Sigmoid colon (tissue), 7 donors: ENCODE data around the gene DKK3. TPM values are rescaled to one million over a fixed set of nuclear protein-coding genes. Genes with fewer than 3 reads are reported as not detected.
"Not testable (repeated sequence)": the region's sequence is repeated elsewhere in the genome, so short reads cannot be mapped to it uniquely, and the experiment has no call there.

ENCODE experiments used
- DNase-seq: peaks from one replicate; pipeline ENCODE4 v3.0.0-alpha.2; 2019
- H3K27ac ChIP-seq, 4 donors: fragments of 200-600 bp; sonication (generic); one replicate each; pipeline ENCODE4 v1.5.1; 2016 to 2019; ENCODE audit warnings: mild to moderate bottlenecking in 1 of 4
- H3K27me3 ChIP-seq, 3 donors: fragments of 200-600 bp; sonication (generic); one replicate each; pipeline ENCODE4 v1.5.1; 2019; ENCODE audit warnings: mild to moderate bottlenecking in 1 of 3
- H3K36me3 ChIP-seq, 4 donors: fragments of 200-600 bp; sonication (generic); one replicate each; pipeline ENCODE4 v1.5.1; 2016 to 2019
- H3K4me1 ChIP-seq, 4 donors: fragments of 200-600 bp; sonication (generic); one replicate each; pipeline ENCODE4 v1.5.1; 2017 to 2019
- H3K4me3 ChIP-seq, 4 donors: fragments of 200-600 bp; sonication (generic); one replicate each; pipeline ENCODE4 v1.5.1; 2017 to 2019; ENCODE audit warnings: mild to moderate bottlenecking in 2 of 4, moderate library complexity in 1 of 4
- H3K9me3 ChIP-seq, 4 donors: fragments of 200-600 bp in 3 of 4; sonication (generic) in 3 of 4; one replicate each; pipeline versions ENCODE4 v1.5.1 to v1.6.1; 2013 to 2019
- CTCF ChIP-seq, 4 experiments: fragments of 450-650 bp in 3 of 4; fragments of 200-600 bp in 1 of 4; IDR thresholded peaks; one replicate each; pipeline ENCODE4 v1.5.1; 2016 to 2019; ENCODE audit warnings: antibody characterized with exemption in 4 of 4, mild to moderate bottlenecking in 3 of 4, moderate library complexity in 2 of 4
- EP300 ChIP-seq, 4 donors: sonication (generic); formaldehyde crosslinking; IDR thresholded peaks; one replicate each; pipeline ENCODE4 v1.6.1; 2017; ENCODE audit warnings: antibody characterized with exemption in 4 of 4
- POLR2A ChIP-seq, 2 donors: fragments of 450-650 bp; IDR thresholded peaks; one replicate each; pipeline ENCODE4 v1.6.1; 2016; ENCODE audit warnings: antibody characterized with exemption in 2 of 2, mild to moderate bottlenecking in 2 of 2, moderate library complexity in 2 of 2
- POLR2AphosphoS5 ChIP-seq, 4 donors: sonication (generic); formaldehyde crosslinking; IDR thresholded peaks; one replicate each; pipeline ENCODE4 v1.6.1; 2017; ENCODE audit warnings: antibody characterized with exemption in 4 of 4
- WGBS, 2 donors: extraction: QIAGEN DNeasy Blood & Tissue Kit; methylation state at CpG; one replicate each; pipeline ENCODE4 v1.1.7; 2013; 5-methylcytosine and 5-hydroxymethylcytosine counted together
- intact Hi-C: fragments of 100-400 bp; cut with DNase I; formaldehyde crosslinking; loops from one replicate; pipeline ENCODE4 v1.15.1; 2023
- polyA plus RNA-seq, 3 donors: library from polyadenylated mRNA; stranded (reverse); fragments of 200-250 nt; gene quantifications; one replicate each; pipeline ENCODE4 v1.2.3, GENCODE V29; 2013
- total RNA-seq, 4 donors: library from RNA; depleted of rRNA; stranded (reverse); fragments of >200 nt; gene quantifications; one replicate each; pipeline ENCODE4 v1.1.0, GENCODE V29; 2016
- donor health status: healthy with polysubstance abuse.
- donor health status: Bipolar disorder and iron deficiency.
- donor health status: healthy.

DKK3 gene
- total and polyA plus RNA-seq, 7 donors = 6.0 to 181 (median 83.6) TPM

- DNase-seq = no peak
- Histone ChIP-seq H3K36me3 (no peaks in the 10 kb centered on the region), H3K27me3 (no peaks in the 10 kb centered on the region), H3K27ac (peak overlapping the region; percentile 46 to 82 (median 74)), H3K9me3 (no peaks in the 10 kb centered on the region), H3K4me3 (no peak overlapping the region), H3K4me1 (peaks cover 0 to 25% (median 20%) of the 10 kb centered on the region in 4 donors)
- TF ChIP-seq CTCF (IDR thresholded peaks at IDR 0.05) = no peak
- TF ChIP-seq POLR2AphosphoS5 (IDR thresholded peaks at IDR 0.05) = no peak
- TF ChIP-seq POLR2A (IDR thresholded peaks at IDR 0.05) = no peak
- no peak for TF ChIP-seq EP300 (IDR thresholded peaks at IDR 0.05)
- intact Hi-C loops = loop anchor here (1.0 to 5.0 kb wide), 2 partner anchors 66 to 112 kb away; no protein-coding TSS in a partner anchor
- WGBS, 2 donors = 88 to 90% methylated on average over 7 of the region's 7 CpGs
Measured at GRCh38 chr11:12043221-12043620, 34.8 kb upstream of the DKK3 start.

- WGBS, 2 donors = 56 to 69% methylated on average over 7 of the region's 7 CpGs
- no peak for DNase-seq
- no peaks in the 10 kb centered on the region for H3K9me3 ChIP-seq
- no peaks in the 10 kb centered on the region for H3K36me3 ChIP-seq
- peaks cover 0 to 20% (median 17%) of the 10 kb centered on the region in 4 donors for H3K4me1 ChIP-seq
- TF ChIP-seq EP300 (IDR thresholded peaks at IDR 0.05) = no peak
- no peak overlapping the region for H3K4me3 ChIP-seq
- no peak overlapping the region for H3K27ac ChIP-seq
- intact Hi-C loops = loop anchor here (5.0 kb wide), 1 partner anchor 65 kb away; no protein-coding TSS in a partner anchor
- no peaks in the 10 kb centered on the region for H3K27me3 ChIP-seq
Measured at GRCh38 chr11:12042215-12042676, 33.8 kb upstream of the DKK3 start.

GRCh38 chr11:12040719-12041118 is 32.3 kb upstream of the DKK3 start:
- H3K9me3 ChIP-seq, H3K4me3 ChIP-seq, DNase-seq, H3K27me3 ChIP-seq, H3K27ac ChIP-seq, H3K36me3 ChIP-seq: not testable (repeated sequence)
- H3K4me1 ChIP-seq = peaks cover 0 to 16% (median 12%) of the 10 kb centered on the region in 4 donors
- intact Hi-C loops = loop anchor here (5.0 kb wide), 1 partner anchor 63 kb away; no protein-coding TSS in a partner anchor
- WGBS, 2 donors = 93 to 96% methylated on average over 5 of the region's 5 CpGs

GRCh38 chr11:12032968-12033367 is 24.5 kb upstream of the DKK3 start:
- 80 to 85% methylated on average over 2 of the region's 2 CpGs for WGBS, 2 donors
- Histone ChIP-seq H3K9me3 (no peaks in the 10 kb centered on the region), H3K27me3 (no peaks in the 10 kb centered on the region), H3K4me3 (no peak overlapping the region), H3K36me3 (no peaks in the 10 kb centered on the region), H3K4me1 (peaks cover 0 to 12% (median 5%) of the 10 kb centered on the region in 4 donors), H3K27ac (no peak overlapping the region)
- TF ChIP-seq POLR2A (IDR thresholded peaks at IDR 0.05) (no peak), CTCF (IDR thresholded peaks at IDR 0.05) (no peak), EP300 (IDR thresholded peaks at IDR 0.05) (no peak), POLR2AphosphoS5 (IDR thresholded peaks at IDR 0.05) (no peak)
- DNase-seq = no peak
- intact Hi-C loops = no loop called here

GRCh38 chr11:12031856-12032544 is 23.6 kb upstream of the DKK3 start:
- peaks cover 0 to 12% (median 5%) of the 10 kb centered on the region in 4 donors for H3K4me1 ChIP-seq
- TF ChIP-seq EP300 (IDR thresholded peaks at IDR 0.05) = no peak
- no peak for TF ChIP-seq POLR2AphosphoS5 (IDR thresholded peaks at IDR 0.05)
- TF ChIP-seq CTCF (IDR thresholded peaks at IDR 0.05) = no peak
- no peak for TF ChIP-seq POLR2A (IDR thresholded peaks at IDR 0.05)
- intact Hi-C loops = no loop called here
- no peak for DNase-seq
- no peak overlapping the region for H3K4me3 ChIP-seq
- no peaks in the 10 kb centered on the region for H3K36me3 ChIP-seq
- 86 to 87% methylated on average over 4 of the region's 4 CpGs for WGBS, 2 donors
- no peaks in the 10 kb centered on the region for H3K9me3 ChIP-seq
- peak overlapping the region in 1 of 4 donors; percentile 43 for H3K27ac ChIP-seq
- H3K27me3 ChIP-seq = no peaks in the 10 kb centered on the region
